Liver (tissue), 9 donors: ENCODE results near the gene KCNK10. TPM values are rescaled to one million over a fixed set of nuclear protein-coding genes. Genes with fewer than 3 reads are reported as not detected.

Source experiments
- DNase-seq: peaks from one replicate; pipeline ENCODE4 v3.0.0-alpha.2; 2017; ENCODE audit warnings: low spot score
- H3K27ac ChIP-seq, 2 donors: one replicate each; pipeline ENCODE4 v1.7.0; 2013; ENCODE audit warnings: inconsistent platforms in 2 of 2, low read length in 2 of 2, control low read depth in 1 of 2, low read depth in 1 of 2, mild to moderate bottlenecking in 1 of 2
- H3K27me3 ChIP-seq, 4 donors: one replicate each; pipeline versions ENCODE4 v1.6.1 to v1.7.0; 2013; ENCODE audit warnings: low read length in 3 of 4, inconsistent platforms in 1 of 4, mild to moderate bottlenecking in 1 of 4, moderate library complexity in 1 of 4; ENCODE audit not compliant: control insufficient read depth in 4 of 4, insufficient read depth in 4 of 4
- H3K36me3 ChIP-seq, 4 donors: one replicate each; pipeline versions ENCODE4 v1.6.1 to v1.7.0; 2013; ENCODE audit warnings: low read length in 3 of 4, mild to moderate bottlenecking in 3 of 4, low read depth in 1 of 4, moderate library complexity in 1 of 4; ENCODE audit not compliant: control insufficient read depth in 4 of 4, insufficient read depth in 3 of 4
- H3K4me1 ChIP-seq, 4 donors: one replicate each; pipeline versions ENCODE4 v1.6.1 to v1.7.0; 2013; ENCODE audit warnings: low read length in 3 of 4, mild to moderate bottlenecking in 3 of 4, moderate library complexity in 1 of 4; ENCODE audit not compliant: control insufficient read depth in 4 of 4, insufficient read depth in 4 of 4
- H3K4me3 ChIP-seq, 3 donors: one replicate each; pipeline versions ENCODE4 v1.6.1 to v1.7.0; 2013; ENCODE audit warnings: low read length in 3 of 3, control low read depth in 1 of 3, low read depth in 1 of 3, mild to moderate bottlenecking in 1 of 3
- H3K9ac ChIP-seq, 2 donors: one replicate each; pipeline ENCODE4 v1.7.0; 2013; ENCODE audit warnings: low read length in 2 of 2, mild to moderate bottlenecking in 2 of 2, moderate library complexity in 2 of 2, control low read depth in 1 of 2, low read depth in 1 of 2
- H3K9me3 ChIP-seq, 4 donors: one replicate each; pipeline versions ENCODE4 v1.6.1 to v1.7.0; 2013; ENCODE audit warnings: low read length in 3 of 4; ENCODE audit not compliant: control insufficient read depth in 4 of 4
- ATF3 ChIP-seq: IDR thresholded peaks from 2 replicates; pipeline ENCODE4 v1.6.1; 2016; ENCODE audit warnings: antibody characterized with exemption
- CTCF ChIP-seq: fragments of 150-350 bp; IDR thresholded peaks from 2 replicates; pipeline ENCODE4 v1.5.1; 2017; ENCODE audit warnings: improper control_type of control experiment, low read depth, low read length; ENCODE audit not compliant: missing input control
- EGR1 ChIP-seq, 2 donors: IDR thresholded peaks; 2 replicates each; pipeline ENCODE4 v1.6.1; 2016 to 2018; ENCODE audit warnings: antibody characterized with exemption in 2 of 2, low read depth in 2 of 2
- FOXA1 ChIP-seq: IDR thresholded peaks from 2 replicates; pipeline ENCODE4 v1.6.1; 2016; ENCODE audit warnings: antibody characterized with exemption
- FOXA2 ChIP-seq: IDR thresholded peaks from 2 replicates; pipeline ENCODE4 v1.6.1; 2016; ENCODE audit warnings: antibody characterized with exemption
- GABPA ChIP-seq, 2 donors: IDR thresholded peaks in 1 of 2; conservative IDR thresholded peaks in 1 of 2; 2 replicates each; pipeline ENCODE4 v1.6.1; 2016; ENCODE audit warnings: antibody characterized with exemption in 2 of 2, mild to moderate bottlenecking in 1 of 2, moderate library complexity in 1 of 2
- HNF4A ChIP-seq, 2 donors: conservative IDR thresholded peaks; 2 replicates each; pipeline ENCODE4 v1.6.1; 2016; ENCODE audit warnings: antibody characterized with exemption in 2 of 2, mild to moderate bottlenecking in 2 of 2
- HNF4G ChIP-seq: IDR thresholded peaks from 2 replicates; pipeline ENCODE4 v1.6.1; 2016; ENCODE audit warnings: antibody characterized with exemption
- JUND ChIP-seq, 2 donors: IDR thresholded peaks; 2 replicates each; pipeline ENCODE4 v1.6.1; 2016; ENCODE audit warnings: antibody characterized with exemption in 2 of 2
- MAX ChIP-seq: IDR thresholded peaks from 2 replicates; pipeline ENCODE4 v1.6.1; 2016; ENCODE audit warnings: antibody characterized with exemption
- NR2F2 ChIP-seq: IDR thresholded peaks from 2 replicates; pipeline ENCODE4 v1.6.1; 2016; ENCODE audit warnings: antibody characterized with exemption
- RAD21 ChIP-seq, 2 donors: IDR thresholded peaks; 2 replicates each; pipeline ENCODE4 v1.6.1; 2016; ENCODE audit warnings: antibody characterized with exemption in 2 of 2, mild to moderate bottlenecking in 2 of 2
- REST ChIP-seq: IDR thresholded peaks from 2 replicates; pipeline ENCODE4 v1.6.1; 2016; ENCODE audit warnings: antibody characterized with exemption, mild to moderate bottlenecking
- RXRA ChIP-seq, 2 donors: IDR thresholded peaks; 2 replicates each; pipeline ENCODE4 v1.6.1; 2017 to 2018; ENCODE audit warnings: antibody characterized with exemption in 2 of 2, mild to moderate bottlenecking in 1 of 2
- SP1 ChIP-seq: IDR thresholded peaks from 2 replicates; pipeline ENCODE4 v1.6.1; 2018; ENCODE audit warnings: antibody characterized with exemption, mild to moderate bottlenecking
- TAF1 ChIP-seq: conservative IDR thresholded peaks from 2 replicates; pipeline ENCODE4 v1.6.1; 2016; ENCODE audit warnings: antibody characterized with exemption, mild to moderate bottlenecking
- YY1 ChIP-seq: IDR thresholded peaks from 2 replicates; pipeline ENCODE4 v1.6.1; 2016; ENCODE audit warnings: antibody characterized with exemption, mild to moderate bottlenecking
- ZBTB33 ChIP-seq: IDR thresholded peaks from 2 replicates; pipeline ENCODE4 v1.6.1; 2016; ENCODE audit warnings: antibody characterized with exemption
- WGBS: extraction: QIAGEN DNeasy Blood & Tissue Kit; methylation state at CpG from one replicate; pipeline ENCODE4 v1.1.7; 2013; 5-methylcytosine and 5-hydroxymethylcytosine counted together
- polyA plus RNA-seq, 2 donors: library from polyadenylated mRNA; stranded (reverse) in 1 of 2; unstranded in 1 of 2; fragments of 200-250 nt in 1 of 2; fragments of >200 nt in 1 of 2; fragmentation: Nextera tagmentation in 1 of 2; extraction: Ambion mirVana in 1 of 2; gene quantifications; one replicate each; pipeline versions ENCODE4 v1.2.1 to v1.2.3, GENCODE V29; 2013 to 2015
- total RNA-seq, 2 donors: library from RNA; depleted of rRNA; stranded (reverse); fragments of >200 nt; gene quantifications; one replicate each; pipeline ENCODE4 v1.2.3, GENCODE V29; 2014
- donor health status: healthy.
- donor health status: healthy.
- donor health status: healthy.
- donor health status: healthy.
- donor health status: healthy.

Gene KCNK10
- total and polyA plus RNA-seq, 4 donors: 0.05 TPM; not detected in 3

GRCh38 chr14:88196925-88197324 is 126.1 kb downstream of the KCNK10 start:
- Histone ChIP-seq H3K9ac (no peak overlapping the region), H3K4me3 (no peak overlapping the region), H3K27ac (no peak overlapping the region), H3K9me3 (no peaks in the 10 kb centered on the region), H3K36me3 (no peaks in the 10 kb centered on the region), H3K4me1 (no peaks in the 10 kb centered on the region), H3K27me3 (peaks cover 0 to 7% (median 0%) of the 10 kb centered on the region in 4 donors)
- no peak for TF ChIP-seq MAX
- no peak for TF ChIP-seq REST
- TF ChIP-seq EGR1 (IDR thresholded peaks at IDR 0.05; ENCODE audit: low read depth in 2 of 2): no peak
- TF ChIP-seq JUND (IDR thresholded peaks at IDR 0.05): no peak
- TF ChIP-seq YY1: no peak
- TF ChIP-seq NR2F2: no peak
- TF ChIP-seq RAD21 (IDR thresholded peaks at IDR 0.05): no peak
- TF ChIP-seq ZBTB33: no peak
- no peak for TF ChIP-seq TAF1
- TF ChIP-seq SP1: no peak
- TF ChIP-seq CTCF: no peak
- no peak for TF ChIP-seq ATF3
- TF ChIP-seq FOXA2: no peak
- no peak for TF ChIP-seq HNF4A (conservative IDR thresholded peaks at IDR 0.05)
- no peak for TF ChIP-seq GABPA (IDR thresholded peaks at IDR 0.05 in 1 of 2, conservative IDR thresholded peaks at IDR 0.05 in 1 of 2)
- TF ChIP-seq RXRA (IDR thresholded peaks at IDR 0.05): no peak
- no peak for TF ChIP-seq FOXA1
- no peak for TF ChIP-seq HNF4G
- DNase-seq: no peak
- WGBS: 88% methylated on average over 1 of the region's 1 CpG
